Stimulated activated CD8-positive, alpha-beta memory T cell treated with anti-CD3 and anti-CD28 coated beads, Interleukin-2, amount 100 ng/mL, for 48 hours (primary cell): ENCODE data around the gene BRINP2.

Experiments
- DNase-seq, 2 donors: peaks; one replicate each; pipeline ENCODE4 v3.0.0-alpha.2; 2020; ENCODE audit warnings: low read depth in 2 of 2

The BRINP2 gene

DNA sequence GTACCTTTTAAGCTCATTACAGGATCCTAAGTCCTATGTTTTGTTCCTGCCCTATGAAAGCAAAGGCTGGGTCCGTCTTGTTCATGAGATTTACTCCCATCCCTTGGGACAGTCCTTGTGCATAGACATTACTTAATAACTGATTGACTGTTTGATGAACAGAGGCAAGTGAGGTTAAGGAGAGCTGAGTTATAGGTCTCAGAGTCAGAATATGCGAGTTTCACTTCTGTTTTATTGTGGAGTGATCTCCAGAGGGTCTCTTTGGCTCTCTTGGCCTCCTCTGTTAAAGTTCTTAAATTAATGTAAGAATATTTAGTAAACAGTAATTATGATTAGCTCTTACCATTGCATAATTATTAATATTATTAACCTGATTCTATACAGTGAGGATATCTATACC, 52.6 kb downstream of the BRINP2 start:
- no peak for DNase-seq

DNA sequence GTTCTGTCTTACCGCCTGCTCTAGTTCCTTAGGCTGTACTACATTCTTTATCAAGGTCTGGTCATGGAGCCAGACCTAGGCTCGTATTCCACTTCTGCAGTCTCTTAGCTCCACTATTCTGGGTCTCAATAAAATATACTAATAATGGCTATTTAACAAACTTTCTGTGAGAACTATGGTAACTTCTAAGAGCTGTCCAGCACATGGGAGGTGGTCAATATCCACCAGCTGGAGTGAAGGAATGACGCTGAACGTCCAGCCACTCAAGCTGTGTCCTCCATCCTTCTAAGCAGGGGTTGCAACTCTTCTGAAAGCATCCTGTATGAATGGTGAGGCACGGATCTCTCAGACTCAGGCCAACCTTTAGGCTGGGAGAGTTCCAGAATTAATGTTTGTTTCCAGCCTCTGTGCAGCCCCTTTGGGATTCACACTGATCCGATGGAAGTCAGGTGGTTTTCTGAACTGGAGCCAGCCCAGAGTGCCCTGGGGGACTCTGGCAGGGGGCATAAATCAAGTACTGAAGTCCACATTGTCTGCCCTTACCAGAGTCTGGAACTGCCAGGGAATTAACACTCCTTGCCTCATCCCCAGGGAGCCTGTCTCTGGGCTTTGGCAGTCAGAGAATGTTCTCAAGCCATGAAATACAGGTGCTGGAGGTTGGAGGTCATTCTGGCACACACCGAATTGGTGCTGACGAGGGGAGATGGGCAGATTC, 57.4 kb downstream of the BRINP2 start:
- DNase-seq = no peak

DNA sequence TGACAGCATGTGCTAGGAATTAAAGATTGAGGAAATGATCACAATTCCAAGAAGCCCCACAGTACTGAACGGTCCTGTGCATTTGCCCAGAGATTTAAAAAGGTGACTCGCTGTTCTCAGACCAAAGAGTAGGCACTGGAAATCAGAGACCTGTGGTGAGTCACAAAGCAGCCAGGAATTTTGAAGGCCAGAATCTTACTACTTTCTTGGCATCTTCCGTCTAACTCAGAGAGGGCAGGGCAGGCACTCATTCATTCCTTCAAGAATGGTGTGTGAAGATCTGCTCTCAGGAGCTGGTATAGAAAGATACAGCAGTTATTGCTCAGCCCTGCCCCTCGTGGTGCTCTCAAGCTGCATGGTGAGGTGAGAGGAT, 57.9 kb downstream of the BRINP2 start:
- DNase-seq = no peak

DNA sequence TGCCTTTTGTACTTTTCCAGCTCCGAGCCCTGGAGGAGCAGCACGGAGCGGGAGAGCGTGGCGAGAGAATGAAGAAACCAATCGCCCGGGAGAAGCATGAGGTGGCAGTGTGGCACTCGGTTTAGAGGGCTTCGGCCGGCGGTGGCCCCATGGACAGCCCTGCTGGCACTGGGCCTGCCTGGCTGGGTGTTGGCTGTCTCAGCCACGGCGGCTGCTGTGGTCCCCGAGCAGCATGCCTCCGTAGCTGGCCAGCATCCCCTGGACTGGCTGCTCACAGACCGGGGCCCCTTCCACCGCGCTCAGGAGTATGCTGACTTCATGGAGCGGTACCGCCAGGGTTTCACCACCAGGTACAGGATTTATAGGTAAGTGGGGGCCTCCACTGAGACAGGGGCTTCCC, 59.0 kb downstream of the BRINP2 start:
- DNase-seq = no peak

DNA sequence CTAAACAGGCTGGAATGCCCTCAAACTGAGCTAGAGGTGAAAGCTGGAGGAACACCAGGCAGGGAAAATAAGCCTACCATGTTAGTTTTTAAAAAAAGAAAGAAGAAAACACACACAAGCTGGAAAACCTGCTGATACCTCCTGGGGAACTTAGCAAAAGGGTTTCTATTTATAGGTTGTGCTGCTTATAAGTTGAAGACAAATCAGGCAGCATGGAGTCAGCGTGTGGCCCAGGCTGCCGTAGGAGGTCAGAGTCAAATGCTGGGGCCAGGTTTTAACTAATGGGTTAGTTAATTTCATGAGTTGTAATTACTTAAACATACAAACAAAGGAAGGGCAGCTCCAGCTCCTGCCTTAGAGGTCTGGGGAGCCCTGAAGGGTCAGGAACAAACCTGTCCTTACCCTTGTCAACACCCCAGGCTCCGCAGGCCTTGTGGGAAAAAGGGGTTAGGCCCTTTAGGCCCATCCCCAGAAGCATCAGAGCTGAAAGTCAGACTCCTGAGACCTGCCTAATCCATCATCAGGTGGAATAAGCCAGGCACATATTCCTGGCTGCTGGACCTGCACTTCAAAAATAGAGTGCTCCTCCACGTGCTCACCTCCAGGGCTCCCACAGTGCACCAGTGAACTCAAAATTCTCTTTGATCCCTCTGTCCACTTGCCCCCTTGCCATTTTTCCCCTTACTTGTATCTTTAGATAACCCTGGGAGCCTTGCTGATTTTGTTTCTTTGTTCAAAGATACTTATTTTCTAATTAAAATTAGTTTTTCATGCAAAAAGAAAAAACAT, 59.7 kb downstream of the BRINP2 start:
- no peak for DNase-seq

DNA sequence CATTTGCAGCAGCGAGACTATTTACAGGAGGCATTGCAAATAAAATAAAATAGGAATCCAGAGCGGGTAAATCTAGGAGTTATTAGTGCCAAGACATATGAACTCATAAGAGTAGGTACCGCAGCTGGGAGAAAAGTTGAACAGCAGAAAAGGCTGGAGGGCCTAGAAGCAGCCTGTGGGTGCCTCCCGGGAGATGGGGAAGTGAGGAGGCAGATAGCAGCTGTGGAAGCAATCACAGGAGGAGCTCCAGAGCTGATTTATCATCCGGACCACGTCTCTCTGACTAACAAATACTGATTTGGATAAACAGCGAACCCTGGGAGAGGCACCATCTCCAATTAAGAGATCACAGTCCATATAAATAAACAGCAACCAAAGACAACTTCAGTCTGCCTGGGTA, 64.6 kb downstream of the BRINP2 start:
- DNase-seq = no peak

DNA sequence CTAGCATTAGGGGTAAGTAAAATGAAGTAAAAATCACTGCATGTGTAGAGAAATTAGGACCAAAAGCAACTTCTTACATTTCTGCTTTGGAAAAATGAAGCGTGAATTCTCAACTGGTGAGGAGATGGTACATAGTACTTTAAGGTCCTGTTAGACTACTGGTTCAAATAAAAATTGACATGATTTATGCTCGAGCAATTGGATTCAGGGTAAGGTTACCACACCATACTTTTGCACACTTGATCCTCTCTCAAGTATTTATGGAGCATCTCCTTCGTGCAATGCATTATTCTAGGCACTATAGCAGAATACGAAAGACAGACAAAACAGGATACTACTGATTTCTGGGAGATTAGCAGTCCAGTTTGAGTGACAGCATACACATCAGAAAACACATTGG, 66.2 kb downstream of the BRINP2 start:
- no peak for DNase-seq

DNA sequence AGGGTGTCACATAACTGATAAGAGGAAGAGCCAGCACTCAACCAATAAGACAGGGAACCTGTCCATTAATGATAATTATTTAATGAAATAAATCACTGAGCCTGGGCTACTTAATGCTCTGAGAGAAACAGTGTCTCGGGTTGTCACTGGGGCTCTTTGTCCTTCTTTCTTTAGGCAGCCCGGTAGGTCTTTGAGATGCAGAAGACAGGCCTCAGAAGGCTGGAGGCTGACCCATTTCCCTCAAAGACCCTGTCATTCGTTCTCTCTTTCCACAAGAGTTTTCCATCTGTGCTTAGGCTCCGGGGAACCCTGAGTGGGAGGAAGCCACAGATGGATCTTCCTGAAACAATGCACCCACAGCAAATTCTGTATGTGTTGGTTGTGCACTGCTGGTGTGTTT, 68.2 kb downstream of the BRINP2 start:
- no peak for DNase-seq

DNA sequence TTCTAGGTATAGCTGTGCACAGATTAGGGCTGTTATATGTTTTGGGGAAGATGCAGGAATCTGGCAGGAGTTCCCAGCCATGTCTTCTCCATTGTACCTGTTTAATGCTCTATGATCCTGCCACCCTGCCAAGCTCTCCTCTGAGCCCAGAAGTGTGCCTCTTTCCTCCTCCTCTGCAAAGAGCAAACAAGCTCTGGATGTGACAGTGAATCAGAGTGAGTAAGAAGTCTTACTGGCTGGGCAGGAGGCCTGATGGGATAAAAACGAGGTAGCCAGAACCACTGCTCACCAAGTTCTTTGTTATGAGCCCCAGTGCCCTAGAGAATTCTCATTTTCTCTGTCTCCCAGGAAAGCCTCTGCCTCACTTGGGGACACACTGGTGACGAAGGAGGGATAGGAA, 69.0 kb downstream of the BRINP2 start:
- DNase-seq = no peak

DNA sequence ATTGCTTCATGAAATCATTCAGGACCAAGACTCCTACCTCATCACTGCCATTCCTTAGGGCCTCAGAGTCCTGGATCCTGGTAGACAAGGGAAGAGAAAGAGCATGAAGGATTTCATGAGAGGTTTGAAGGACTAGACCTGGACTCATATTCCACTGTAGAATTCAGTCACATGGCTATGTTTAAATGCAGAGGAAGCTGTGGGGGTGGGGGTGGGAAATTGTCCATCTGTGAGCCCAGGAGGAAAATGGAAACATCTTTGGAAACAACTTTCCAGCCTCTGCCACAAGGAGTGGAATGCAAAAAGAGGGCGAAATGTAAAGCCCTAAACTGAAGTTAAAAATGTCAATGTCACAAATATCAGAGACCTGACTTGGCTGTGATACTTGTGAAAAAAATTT, 73.0 kb downstream of the BRINP2 start:
- DNase-seq = no peak

DNA sequence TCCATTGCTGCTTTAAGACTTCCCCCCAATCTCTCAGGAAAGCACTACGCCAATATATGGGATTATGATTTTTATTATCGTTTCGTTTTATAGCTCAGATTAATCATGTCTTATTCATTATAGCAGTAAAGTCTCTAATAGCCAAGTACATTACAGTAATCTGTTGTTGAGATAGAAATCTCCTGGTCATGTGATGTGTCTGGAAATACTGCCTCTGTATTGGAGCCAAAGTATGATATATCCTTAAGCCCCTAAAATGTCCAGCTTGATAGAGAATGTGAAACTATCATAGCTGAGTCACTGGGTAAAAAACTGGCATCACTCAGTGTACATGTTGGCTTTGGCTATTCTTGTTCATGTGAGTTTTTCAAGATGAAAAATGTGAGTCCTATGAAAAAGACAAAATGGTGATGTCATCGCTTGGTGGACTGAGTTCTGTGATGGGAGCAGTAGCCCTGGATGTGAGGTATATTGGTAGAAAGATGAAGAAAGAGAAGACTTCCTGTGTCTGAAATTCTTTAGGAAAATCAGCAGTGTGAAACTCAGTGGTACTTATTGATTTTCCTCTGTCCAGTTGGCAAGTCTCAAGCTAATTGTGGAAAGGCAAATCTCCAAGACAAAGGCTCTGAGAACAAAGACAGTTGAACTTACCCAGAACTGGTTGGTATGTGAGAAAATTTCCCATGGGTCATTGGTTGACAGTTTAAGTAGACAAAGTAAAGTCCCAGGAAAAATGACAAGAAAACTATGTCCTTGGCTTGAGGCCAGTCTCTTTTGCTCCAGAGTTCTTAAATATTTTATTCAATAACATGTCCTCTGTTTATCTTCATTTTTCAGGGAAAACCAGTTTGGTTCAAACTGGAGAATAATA, 76.2 kb downstream of the BRINP2 start:
- DNase-seq = no peak

DNA sequence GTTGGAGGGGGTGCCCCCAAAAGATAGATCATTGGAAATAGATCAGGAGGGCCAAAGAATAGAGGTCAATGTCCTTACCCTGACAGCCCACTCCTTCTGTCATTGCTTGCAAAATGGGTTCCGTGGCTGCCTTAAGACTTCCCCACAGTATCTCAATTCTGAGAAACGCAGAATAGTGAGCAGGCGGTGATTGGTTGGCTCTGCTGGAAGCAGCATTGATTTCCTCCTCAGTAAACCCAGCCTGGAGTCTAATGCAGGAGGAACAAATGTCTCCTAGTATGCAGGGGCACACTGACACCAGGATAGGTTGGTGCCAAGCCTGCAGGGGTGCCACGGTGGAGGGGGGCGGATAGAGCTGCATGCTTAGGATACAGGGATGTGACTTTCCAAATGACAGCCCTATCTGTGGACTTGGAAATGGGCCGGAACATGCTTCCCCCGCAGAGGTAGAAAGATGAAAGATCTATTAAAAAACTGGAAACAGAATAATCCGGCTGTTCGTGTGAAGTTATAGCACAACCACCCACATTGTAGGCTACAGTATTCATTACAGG, 76.9 kb downstream of the BRINP2 start:
- DNase-seq = no peak

DNA sequence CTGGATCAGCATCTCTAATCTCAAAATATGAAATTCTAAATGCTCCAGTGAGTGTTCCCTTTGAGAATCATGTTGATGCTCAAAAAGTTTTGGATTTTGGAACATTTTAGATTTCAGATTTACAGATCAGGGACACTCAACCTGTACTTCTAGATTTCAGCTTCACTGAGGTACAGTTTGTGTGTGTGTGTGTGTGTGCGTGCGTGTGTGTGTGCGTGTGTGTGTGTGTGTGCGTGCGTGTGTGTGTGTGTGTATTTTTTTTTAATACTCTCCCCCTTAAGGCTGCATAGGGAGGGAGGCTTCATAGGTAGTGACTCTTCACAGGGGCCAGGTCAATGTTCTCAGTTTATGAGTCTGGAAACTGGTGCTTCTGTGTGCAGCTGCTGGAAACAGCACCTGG, 77.5 kb downstream of the BRINP2 start:
- no peak for DNase-seq

DNA sequence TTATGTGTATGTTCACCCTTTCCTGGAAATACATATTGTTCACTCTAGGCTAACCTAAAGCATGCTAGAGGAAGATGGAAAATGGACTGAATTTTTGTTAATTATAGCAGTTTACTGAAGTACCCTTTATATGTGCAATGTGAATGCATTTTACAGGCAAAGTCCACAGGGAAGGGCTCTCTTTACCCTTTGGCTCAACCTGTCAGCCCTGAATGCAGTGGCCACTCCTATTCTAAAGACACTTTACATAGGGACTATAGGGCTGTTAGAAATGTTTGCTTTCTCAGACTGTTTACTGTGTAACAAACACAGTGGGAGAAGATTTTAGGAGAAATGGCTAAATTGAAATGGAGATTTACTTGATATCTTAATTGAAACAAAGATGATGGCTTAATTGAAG, 78.5 kb downstream of the BRINP2 start:
- DNase-seq = no peak

DNA sequence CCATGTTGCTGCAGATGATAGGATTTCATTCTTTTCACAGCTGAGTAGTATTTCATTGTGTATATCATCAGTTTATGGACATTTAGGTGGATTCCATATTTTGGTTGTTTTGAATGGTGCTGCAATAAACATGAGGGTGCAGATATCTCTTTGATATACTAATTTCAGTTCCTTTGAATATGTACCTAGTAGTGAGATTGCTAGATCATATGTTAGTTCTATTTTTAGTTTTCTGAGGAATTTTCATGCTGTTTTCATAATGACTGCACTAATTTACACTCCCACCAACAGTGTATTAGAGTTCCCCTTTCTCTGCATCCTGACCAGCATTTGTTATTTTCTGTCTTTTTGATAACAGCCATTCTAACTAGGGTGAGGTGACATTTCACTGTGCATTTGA, 82.1 kb downstream of the BRINP2 start:
- DNase-seq = no peak

DNA sequence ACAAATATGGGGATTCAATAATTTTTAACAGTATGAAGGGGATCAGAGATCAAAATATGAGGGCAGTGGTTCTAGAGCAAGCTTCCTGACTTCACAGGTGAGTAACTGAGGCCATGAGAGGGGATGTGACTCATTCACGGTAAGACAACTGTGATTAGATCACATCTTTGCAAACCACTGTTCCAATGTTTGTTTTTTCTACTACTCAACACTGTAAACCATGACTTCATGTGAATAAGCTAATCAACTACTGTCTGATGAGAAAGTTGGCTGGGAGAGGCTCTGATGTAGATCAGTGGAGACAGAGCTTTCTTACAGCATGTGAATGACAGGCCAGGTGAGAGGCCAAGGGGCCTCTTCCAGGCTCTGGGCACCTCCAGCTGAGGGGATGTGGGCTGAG, 84.7 kb downstream of the BRINP2 start:
- DNase-seq = no peak

DNA sequence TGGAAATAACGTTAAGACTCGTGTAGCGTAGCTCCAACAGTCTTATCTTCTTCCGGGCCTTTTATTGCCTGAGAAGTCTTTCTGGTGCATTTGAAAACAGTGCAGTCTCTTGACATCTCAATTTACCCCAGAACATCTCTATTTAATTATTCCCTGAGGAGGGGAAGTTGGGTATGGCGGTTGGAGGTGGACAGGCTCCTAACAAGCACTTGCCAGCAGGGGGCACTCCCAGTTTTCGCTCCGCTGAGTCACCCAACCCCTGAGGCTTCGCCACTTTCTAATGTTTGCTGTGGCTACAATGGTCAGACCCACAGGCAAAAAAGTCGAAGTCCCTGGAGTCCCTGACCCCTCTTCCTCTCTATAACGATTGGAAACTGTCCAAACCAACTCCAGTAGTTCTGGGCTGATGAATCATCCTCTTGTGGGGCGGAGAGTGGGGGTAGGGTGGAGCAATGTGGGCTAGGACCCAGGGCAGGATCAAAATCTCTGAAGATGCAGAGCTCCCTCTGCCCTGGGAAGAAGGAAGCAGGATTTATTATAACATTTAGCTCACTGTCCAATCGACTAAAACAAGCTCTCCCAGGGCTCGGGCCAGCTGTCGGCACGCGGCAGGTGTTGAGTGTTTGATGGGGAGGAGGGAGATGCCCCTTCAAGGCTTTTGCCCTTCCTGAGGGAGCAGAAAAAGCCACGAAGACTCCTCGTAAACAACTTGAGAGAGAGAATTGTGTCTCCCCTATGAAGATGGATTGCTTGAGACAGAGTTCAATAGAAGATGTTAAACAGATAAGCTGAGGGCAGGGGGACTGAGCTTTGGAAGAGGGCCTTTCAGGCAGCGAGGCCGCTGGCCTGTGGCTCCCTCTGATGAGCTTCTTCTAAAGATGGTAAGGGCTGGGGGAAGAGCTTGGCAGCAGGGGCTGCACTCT, 85.7 kb downstream of the BRINP2 start:
- peak in 1 of 2 donors; percentile 3 for DNase-seq

DNA sequence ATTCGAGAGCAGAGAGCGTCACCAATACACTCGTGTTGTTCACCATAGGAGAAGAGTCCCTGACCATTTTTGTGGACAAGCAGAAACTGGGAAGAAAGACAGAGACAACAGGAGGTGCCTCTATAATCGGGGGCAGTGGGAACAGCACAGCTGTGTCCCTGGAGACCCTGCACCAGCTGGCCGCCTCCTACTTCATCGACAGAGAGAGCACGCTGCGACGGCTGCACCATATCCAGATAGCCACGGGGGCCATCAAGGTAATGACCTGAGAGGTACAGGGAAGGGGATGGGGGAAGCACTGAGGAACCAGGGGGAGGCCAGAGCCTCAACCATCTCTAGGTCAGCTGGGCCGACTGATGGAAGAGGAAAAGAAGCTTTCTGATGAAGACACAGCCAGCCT, 86.4 kb downstream of the BRINP2 start:
- DNase-seq = no peak

DNA sequence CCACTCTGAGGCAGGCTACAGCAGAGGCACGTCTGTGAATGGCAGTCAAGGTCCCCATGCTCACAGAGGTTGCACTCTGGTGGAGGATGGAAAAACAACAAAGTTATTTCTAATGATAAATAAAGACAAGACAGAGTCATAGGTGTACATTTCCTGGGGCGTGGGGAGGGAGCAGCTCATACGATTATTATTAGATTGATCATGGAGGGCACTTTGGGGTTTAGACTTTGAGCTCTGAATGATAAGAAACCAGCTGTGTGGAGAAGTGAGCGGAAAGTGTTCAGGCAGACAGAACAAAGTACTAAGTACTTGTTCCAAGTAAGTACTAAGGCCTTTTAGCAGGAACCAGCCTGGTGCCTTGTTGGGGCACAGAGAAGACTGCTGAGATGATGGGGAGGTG, 86.8 kb downstream of the BRINP2 start:
- no peak for DNase-seq

DNA sequence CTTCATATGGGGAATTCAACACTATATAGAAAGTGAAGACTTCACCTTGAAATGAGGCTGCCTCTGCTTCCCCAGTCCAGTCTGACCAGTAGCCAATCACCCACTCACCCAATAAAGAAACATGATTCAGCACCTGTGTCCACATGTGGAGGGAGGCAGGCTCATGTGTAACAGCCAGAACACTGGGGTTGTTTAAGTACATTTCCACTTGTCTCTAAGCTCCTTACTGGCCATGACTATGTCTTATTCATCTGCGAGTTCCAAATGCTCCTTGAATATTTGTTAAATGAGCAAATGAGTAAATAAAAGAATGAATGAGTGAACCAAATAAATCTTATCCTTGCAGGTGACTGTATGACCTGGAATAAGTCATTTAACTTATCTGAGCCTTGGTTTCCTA, 100.1 kb downstream of the BRINP2 start:
- DNase-seq = no peak

DNA sequence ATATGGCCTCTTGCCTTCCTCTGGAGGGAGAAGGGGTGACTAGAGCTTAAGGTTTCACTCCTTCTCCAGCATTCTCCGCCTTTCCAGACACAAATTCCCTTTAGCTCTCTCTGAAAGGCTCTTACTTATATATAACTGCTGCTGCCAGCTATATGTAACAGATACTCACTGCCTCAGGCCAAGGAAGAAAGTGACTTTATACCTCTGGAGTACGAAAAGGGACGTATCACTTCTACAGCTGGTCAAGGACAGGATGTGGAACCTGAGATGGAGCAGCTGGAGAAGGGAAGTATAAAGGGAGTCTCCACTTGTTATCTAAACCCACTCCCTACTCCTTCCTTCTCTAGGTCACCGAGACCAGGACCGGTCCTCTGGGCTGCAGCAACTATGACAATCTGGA, 102.4 kb downstream of the BRINP2 start:
- DNase-seq = no peak
